Measurements from ENCODE around the gene EEF2K.

EEF2K gene

DNA sequence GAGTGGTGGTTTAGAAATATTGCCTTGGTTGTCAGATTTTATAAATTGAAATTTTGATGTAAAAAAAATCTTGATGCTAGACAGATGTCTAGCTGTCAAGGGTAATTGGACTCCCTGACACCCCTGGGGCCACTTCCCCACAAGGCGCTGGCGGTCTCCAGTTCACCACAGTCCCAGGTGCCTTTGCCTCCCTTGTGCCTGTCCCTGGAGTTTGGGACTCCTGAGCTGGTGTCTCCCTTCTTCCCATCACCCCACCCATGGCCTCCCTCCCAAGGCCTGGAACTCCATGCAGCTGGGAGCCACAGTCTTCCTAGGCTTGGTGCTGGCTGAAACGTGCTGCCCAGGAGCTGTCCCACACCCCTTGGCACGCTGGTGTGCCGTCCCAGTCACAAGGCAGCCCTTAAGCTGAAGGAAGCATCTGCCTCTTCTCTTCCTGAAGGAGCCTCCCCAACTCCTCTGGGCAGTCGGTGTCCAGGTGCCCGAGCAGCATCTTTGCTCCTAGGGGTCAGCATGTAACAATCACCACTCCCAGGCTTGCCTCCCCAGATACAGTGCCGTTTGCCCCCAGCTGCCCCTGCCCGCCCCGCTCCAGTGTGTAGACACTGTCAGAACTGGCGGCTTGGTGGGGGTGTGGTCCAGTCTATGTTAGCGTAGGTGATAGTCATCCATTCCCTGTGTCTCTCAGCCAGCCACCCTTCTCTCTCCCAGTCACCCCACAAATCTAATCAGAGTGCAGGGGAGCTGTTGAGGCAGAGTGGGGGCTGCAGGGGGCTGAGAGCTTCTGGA, 117.3 kb downstream of the EEF2K start:
- TF ChIP-seq ZC3H10 (CRISPR knock-in tag; IDR thresholded peaks at IDR 0.05) (no peak), PPARA (CRISPR knock-in tag; IDR thresholded peaks at IDR 0.05; ENCODE audit: borderline replicate concordance) (no peak), CSDC2 (CRISPR knock-in tag; IDR thresholded peaks at IDR 0.05) (no peak), GLIS3 (CRISPR knock-in tag; IDR thresholded peaks at IDR 0.05) (no peak), CREB5 (CRISPR knock-in tag; IDR thresholded peaks at IDR 0.05; ENCODE audit: low read depth) (no peak), ZNF70 (CRISPR knock-in tag; IDR thresholded peaks at IDR 0.05) (no peak), ZNF565 (CRISPR knock-in tag; conservative IDR thresholded peaks at IDR 0.05; ENCODE audit: low read depth) (no peak), RARB (CRISPR knock-in tag; IDR thresholded peaks at IDR 0.05) (no peak), ISL1 (CRISPR knock-in tag; IDR thresholded peaks at IDR 0.05) (no peak)
- ATAC-seq = no peak

- no peak for ATAC-seq
- TF ChIP-seq ZFP30 (CRISPR knock-in tag; IDR thresholded peaks at IDR 0.05) = no peak
- no peak for TF ChIP-seq BACH2 (CRISPR knock-in tag; IDR thresholded peaks at IDR 0.05; ENCODE audit: borderline replicate concordance)
- no peak for TF ChIP-seq SNAI2 (CRISPR knock-in tag; IDR thresholded peaks at IDR 0.05)
- TF ChIP-seq GLIS3 (CRISPR knock-in tag; IDR thresholded peaks at IDR 0.05) = no peak
- TF ChIP-seq CREB5 (CRISPR knock-in tag; IDR thresholded peaks at IDR 0.05; ENCODE audit: low read depth) = no peak
- no peak for TF ChIP-seq TCF4 (CRISPR knock-in tag; IDR thresholded peaks at IDR 0.05; ENCODE audit: borderline replicate concordance)
Measured at GRCh38 chr16:22323959-22324786, 118.1 kb downstream of the EEF2K start.

DNA sequence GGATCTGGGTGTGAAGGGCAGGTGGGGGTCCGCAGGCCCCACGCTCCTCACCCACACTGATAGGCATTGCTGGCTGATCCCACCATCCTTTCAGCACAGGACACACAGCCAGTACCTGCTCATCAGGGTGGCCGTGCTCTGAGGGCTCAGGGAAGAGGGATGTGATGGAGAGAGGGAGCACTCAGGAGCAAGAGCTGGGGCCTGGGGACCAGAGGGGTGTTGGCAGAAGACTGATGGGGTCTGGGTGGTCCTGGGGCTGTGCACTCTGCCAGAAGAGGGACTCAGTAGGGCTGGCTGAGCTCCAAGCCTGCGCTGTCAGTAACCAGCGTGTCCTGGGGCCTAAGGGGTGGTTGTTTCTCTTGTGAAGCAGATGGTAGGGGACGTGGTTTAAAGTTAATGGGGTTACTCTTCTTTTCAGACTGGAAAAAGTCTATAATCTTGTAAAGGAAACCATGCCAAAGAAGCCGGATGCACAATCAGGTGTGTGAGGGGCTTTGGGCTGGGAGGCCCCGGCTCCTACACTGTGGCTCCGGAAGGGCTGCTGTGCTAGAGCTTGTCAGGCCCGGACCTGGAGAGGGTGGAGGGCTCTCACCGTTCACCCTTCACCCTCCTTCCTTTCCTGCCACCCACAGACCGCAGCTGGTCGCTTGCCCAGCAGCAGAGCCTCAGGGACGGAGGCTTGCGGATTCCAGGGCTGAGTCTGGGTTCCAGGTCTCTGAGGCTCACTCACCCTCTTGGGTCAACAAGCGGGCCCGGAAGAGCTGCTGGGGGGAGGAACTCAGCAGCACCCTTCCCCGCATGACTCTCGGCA, 118.9 kb downstream of the EEF2K start:
- TF ChIP-seq PATZ1 (CRISPR knock-in tag; IDR thresholded peaks at IDR 0.05; ENCODE audit: borderline replicate concordance) = no peak
- no peak for TF ChIP-seq ZFP30 (CRISPR knock-in tag; IDR thresholded peaks at IDR 0.05)
- no peak for TF ChIP-seq ZNF565 (CRISPR knock-in tag; conservative IDR thresholded peaks at IDR 0.05; ENCODE audit: low read depth)
- TF ChIP-seq, protein P1, sequence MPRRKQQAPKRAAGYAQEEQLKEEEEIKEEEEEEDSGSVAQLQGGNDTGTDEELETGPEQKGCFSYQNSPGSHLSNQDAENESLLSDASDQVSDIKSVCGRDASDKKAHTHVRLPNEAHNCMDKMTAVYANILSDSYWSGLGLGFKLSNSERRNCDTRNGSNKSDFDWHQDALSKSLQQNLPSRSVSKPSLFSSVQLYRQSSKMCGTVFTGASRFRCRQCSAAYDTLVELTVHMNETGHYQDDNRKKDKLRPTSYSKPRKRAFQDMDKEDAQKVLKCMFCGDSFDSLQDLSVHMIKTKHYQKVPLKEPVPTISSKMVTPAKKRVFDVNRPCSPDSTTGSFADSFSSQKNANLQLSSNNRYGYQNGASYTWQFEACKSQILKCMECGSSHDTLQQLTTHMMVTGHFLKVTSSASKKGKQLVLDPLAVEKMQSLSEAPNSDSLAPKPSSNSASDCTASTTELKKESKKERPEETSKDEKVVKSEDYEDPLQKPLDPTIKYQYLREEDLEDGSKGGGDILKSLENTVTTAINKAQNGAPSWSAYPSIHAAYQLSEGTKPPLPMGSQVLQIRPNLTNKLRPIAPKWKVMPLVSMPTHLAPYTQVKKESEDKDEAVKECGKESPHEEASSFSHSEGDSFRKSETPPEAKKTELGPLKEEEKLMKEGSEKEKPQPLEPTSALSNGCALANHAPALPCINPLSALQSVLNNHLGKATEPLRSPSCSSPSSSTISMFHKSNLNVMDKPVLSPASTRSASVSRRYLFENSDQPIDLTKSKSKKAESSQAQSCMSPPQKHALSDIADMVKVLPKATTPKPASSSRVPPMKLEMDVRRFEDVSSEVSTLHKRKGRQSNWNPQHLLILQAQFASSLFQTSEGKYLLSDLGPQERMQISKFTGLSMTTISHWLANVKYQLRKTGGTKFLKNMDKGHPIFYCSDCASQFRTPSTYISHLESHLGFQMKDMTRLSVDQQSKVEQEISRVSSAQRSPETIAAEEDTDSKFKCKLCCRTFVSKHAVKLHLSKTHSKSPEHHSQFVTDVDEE (CRISPR knock-in tag; IDR thresholded peaks at IDR 0.05) = no peak
- ATAC-seq = no peak

DNA sequence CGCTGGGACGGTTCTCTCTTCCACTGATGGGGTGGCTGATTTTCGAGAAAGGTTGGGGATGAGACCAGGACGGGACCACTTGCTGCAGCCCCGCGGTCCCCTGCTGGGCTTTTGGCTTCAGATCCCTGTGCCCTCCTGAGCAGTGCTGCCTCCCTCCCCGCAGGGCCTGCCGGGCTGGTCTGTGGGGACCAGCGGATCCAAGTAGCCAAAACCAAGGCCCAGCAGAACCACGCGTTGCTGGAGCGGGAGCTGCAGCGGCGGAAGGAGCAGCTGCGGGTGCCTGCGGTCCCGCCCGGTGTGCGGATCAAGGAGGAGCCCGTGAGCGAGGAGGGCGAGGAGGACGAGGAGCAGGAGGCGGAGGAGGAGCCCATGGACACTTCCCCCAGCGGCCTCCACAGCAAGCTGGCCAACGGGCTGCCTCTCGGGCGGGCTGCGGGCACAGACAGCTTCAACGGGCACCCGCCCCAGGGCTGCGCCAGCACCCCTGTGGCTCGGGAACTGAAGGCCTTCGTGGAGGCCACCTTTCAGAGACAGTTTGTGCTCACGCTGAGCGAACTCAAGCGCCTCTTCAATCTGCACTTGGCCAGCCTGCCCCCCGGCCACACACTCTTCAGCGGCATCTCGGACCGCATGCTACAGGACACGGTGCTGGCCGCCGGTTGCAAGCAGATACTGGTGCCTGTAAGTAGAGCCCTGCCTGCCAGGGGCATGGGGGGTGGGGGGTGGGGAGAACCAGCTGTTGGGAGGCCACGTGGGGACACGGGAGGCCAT, 119.7 kb downstream of the EEF2K start:
- TF ChIP-seq PPARA (CRISPR knock-in tag; IDR thresholded peaks at IDR 0.05; ENCODE audit: borderline replicate concordance) (no peak), CSDC2 (CRISPR knock-in tag; IDR thresholded peaks at IDR 0.05) (no peak), PATZ1 (CRISPR knock-in tag; IDR thresholded peaks at IDR 0.05; ENCODE audit: borderline replicate concordance) (no peak), ISL1 (CRISPR knock-in tag; IDR thresholded peaks at IDR 0.05) (no peak), TOX (CRISPR knock-in tag; IDR thresholded peaks at IDR 0.05; ENCODE audit: borderline replicate concordance) (no peak)
- TF ChIP-seq, protein P1 (CRISPR knock-in tag; IDR thresholded peaks at IDR 0.05) = no peak
- no peak for ATAC-seq

Measured in SK-N-SH treated with all-trans-retinoic acid at 6 μM for 48 hours (cell line).